Endothelial cell of umbilical vein (primary cell): Measurements from ENCODE around the gene ECD.

Source experiments
- EZH2 ChIP-seq: IDR thresholded peaks from 2 replicates; pipeline ENCODE4 v1.6.1; 2012; ENCODE audit warnings: borderline replicate concordance, low read depth, mild to moderate bottlenecking, moderate library complexity, low read length, inconsistent platforms; ENCODE audit not compliant: severe bottlenecking
- GATA2 ChIP-seq: IDR thresholded peaks from 2 replicates; pipeline ENCODE4 v1.7.0; 2011; ENCODE audit warnings: low read depth, mild to moderate bottlenecking, moderate library complexity, mixed read lengths, low read length; ENCODE audit not compliant: insufficient read length, insufficient read depth
- JUN ChIP-seq: IDR thresholded peaks from 2 replicates; pipeline ENCODE4 v1.6.1; 2011; ENCODE audit warnings: borderline replicate concordance, low read depth; ENCODE audit not compliant: insufficient read length, insufficient read depth
- MYC ChIP-seq: IDR thresholded peaks from one replicate; pipeline ENCODE4 v1.6.1; 2011; ENCODE audit warnings: mild to moderate bottlenecking, low read depth, low read length
- POLR2A ChIP-seq: IDR thresholded peaks from 2 replicates; pipeline ENCODE4 v1.6.1; 2012; ENCODE audit warnings: low read depth, mild to moderate bottlenecking, control low read depth, low read length
- POLR2AphosphoS5 ChIP-seq: IDR thresholded peaks from 2 replicates; pipeline ENCODE4 v1.6.1; 2012; ENCODE audit warnings: low read depth, mild to moderate bottlenecking, control low read depth, low read length, moderate library complexity; ENCODE audit not compliant: insufficient read depth
- TF ChIP-seq, protein P1 (sequence below), 2 donors: IDR thresholded peaks; 1 replicate in 1 of 2; 2 replicates in 1 of 2; pipeline ENCODE4 v1.5.1; 2011; ENCODE audit warnings: low read length in 2 of 2, mild to moderate bottlenecking in 2 of 2, moderate library complexity in 2 of 2, control low read depth in 1 of 2, inconsistent platforms in 1 of 2, low read depth in 1 of 2; ENCODE audit not compliant: insufficient read depth in 1 of 2; ENCODE audit errors: extremely low read depth in 1 of 2

DNA sequence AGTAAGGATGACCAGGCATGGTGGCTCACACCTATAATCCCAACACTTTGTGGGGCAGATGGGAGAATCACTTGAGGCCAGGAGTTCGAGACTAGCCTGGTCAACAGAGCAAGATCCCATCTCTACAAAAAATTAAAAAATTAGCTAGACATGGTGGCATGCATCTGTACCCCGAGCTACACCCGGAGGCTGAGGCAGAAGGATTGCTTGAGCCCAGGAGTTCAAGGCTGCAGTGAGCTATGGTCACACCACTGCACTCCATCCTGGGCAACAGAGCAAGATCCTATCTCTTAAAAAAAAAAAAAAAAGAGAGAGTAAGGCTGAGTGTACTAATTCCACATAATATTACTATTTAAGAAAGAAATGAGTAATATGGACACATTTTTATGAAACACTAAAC is 75.0 kb downstream of the ECD start:
- TF ChIP-seq, protein P1, sequence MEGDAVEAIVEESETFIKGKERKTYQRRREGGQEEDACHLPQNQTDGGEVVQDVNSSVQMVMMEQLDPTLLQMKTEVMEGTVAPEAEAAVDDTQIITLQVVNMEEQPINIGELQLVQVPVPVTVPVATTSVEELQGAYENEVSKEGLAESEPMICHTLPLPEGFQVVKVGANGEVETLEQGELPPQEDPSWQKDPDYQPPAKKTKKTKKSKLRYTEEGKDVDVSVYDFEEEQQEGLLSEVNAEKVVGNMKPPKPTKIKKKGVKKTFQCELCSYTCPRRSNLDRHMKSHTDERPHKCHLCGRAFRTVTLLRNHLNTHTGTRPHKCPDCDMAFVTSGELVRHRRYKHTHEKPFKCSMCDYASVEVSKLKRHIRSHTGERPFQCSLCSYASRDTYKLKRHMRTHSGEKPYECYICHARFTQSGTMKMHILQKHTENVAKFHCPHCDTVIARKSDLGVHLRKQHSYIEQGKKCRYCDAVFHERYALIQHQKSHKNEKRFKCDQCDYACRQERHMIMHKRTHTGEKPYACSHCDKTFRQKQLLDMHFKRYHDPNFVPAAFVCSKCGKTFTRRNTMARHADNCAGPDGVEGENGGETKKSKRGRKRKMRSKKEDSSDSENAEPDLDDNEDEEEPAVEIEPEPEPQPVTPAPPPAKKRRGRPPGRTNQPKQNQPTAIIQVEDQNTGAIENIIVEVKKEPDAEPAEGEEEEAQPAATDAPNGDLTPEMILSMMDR (IDR thresholded peaks at IDR 0.05; ENCODE audit: extremely low read depth in 1 of 2, insufficient read depth in 1 of 2, low read depth in 1 of 2, low read length in 2 of 2) = no peak
- no peak for TF ChIP-seq GATA2
- TF ChIP-seq EZH2 = no peak
- TF ChIP-seq MYC = no peak
- TF ChIP-seq POLR2A = no peak
- TF ChIP-seq POLR2AphosphoS5 = no peak
- TF ChIP-seq JUN = no peak
